GM18909 (cell line): ENCODE data around the gene HOXD9.

ENCODE experiments used
- ATAC-seq: cut with Tn5 transposase; IDR thresholded peaks from one replicate; pipeline ENCODE4 v1.9.1; 2021; ENCODE audit warnings: mild to moderate bottlenecking; ENCODE audit not compliant: unreplicated experiment, poor library complexity

Gene HOXD9

DNA sequence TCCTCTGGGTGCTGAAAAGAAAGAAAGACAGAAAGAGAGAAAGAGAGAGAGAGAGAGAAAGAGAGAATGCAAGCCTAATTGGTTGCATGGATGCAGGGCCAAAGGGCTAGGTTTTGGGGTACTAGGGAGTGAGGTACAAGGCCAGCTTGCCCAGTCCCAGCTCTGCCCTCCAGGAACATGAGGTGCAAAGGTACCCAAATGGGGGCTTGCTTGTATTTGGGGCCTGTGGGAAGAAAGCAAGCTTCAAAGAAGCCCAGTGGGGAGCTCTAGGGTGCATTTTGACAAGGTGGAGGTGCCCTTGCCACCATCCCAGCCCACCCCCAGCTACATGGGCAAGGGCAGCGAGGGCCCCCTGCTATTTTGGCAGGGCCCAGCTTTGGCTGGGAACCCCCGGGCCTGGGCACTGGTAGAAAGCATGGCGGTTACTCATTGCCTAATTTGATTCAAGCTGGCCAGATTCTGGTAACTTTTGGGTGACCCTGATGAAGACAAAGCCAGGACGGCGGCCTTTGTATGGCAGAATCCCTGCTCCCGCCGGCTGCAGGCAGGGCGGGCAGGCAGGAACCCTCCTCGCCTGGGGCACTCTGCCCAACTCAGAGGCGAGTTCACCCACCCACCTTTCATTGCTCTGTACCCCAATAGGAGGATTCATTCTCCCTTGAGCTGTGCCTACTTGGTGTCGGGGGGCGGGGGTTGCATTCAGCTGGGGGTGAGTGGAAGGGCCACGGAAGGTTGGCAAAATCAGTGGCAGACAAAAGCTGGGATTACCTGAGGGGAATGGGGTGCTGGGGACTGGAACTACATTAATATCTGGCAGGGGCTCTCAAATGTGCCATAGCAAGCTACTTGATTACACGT is 28.3 kb downstream of the HOXD9 start:
- no peak for ATAC-seq

GRCh38 chr2:176151442-176152287 is 29.1 kb downstream of the HOXD9 start, which contains the start of gene HOXD4:
TSS of gene HOXD4 (plus strand) at chr2:176151550. CDS start at chr2:176151634, 84 bp downstream.
- no peak for ATAC-seq

GRCh38 chr2:176152350-176153181 is 30.0 kb downstream of the HOXD9 start:
- ATAC-seq = no peak

DNA sequence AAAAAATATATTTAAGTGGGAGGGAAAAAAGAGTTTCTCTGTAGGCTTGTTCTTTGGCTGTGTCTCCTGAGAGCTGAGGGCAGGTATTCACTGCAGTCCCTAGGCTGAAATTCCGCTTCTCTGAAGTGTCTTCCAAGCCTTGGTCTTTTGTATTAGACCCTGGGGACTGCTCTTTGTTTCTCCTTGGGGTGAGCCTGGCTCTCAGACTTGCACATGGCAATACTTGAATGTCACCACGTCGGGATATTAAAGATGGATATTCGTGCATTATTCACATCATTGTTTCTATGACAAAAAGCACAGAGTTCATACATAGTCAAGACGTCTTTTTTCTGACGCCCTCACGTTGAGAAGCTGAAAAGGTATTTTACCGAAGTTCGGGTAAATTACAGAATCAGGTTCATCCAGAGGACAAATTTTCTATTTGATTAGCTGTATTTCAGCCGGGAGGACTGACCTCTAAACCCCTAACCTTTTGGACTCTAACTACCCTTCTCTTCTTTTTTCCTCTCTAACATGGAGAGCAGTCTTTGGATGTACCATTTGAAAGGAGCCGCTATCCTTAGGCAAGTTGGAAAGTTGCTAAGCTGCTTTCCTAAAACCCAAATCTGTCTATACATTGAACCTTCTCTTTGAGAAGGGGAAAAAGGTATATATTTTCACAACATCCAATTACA is 32.2 kb downstream of the HOXD9 start:
- ATAC-seq = no peak

- ATAC-seq = no peak
These were observed 33.0 kb downstream of the HOXD9 start for GRCh38 chr2:176155356-176156044.

- ATAC-seq = no peak
These were observed 33.8 kb downstream of the HOXD9 start for GRCh38 chr2:176156301-176156806.

DNA sequence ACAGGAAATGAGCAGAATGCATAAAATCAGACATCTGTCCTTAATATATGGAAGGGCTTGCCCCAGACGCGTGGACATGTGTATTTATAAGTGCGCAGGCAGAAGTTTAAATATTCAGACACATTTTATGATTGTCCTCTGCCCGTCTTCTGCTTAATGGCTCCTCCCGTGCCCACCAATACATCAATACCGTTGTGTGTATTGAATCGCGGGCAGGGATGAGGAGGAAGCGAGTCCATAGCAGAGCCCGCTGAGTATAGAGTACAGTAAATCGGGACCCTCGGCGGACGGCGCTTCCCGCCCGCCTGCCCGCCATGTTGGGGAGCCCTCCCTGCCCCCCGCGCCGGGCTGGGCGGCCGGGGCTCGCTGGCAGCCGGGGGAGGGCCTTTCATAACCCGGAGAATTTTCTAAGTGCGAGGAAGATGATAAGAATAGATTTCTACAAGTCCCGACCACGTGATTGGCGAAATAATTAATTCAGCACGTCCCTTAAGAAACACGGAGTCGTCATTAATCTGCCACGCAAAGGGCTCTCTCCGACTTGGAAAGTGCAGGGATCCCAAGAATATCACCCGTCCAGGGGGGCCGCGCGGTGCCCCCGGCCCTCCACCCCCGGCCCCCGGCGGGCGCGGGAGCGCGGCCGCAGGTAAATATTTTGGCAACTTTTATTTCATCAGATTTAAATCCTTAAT is 34.4 kb downstream of the HOXD9 start, which contains the start of gene HOXD3:
Gene HOXD3, plus strand, starts transcription at position 501 of the 692 bp plus-strand sequence. CDS start 11,808 bp downstream, outside the sequence.
- no peak for ATAC-seq

DNA sequence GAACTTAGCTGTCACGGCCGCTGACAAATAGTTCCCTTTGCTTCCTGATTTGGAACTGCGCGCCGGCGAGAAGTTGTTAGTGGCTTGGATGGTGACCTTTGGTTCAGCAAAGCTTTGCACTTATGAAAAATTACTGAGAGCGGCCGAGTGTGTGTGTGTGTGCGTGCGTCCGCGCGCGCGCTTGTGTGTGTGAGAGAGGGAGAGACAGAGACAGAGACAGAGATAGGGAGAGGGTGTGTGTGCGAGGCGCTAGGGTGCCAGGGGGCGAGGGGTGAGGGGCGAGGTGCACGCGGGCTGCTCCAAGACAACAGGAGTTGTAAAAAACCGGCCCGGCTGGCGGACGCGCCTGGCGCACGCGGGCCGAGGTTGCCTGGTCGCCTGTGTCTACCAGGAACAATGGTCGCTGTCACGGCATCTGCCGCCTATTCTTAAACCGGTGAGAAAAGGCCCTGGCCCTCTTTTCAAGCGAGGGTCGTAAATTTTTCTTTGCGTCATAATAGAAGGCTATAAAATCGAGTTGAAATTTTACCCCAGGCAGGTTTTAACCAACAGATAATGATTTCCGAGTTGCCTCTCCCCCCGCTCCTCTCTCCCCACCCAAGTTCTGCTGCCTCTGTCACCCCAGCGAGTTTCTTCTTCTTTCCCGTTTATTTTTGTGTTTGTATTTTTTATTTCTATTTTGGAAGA is 35.1 kb downstream of the HOXD9 start:
- no peak for ATAC-seq

DNA sequence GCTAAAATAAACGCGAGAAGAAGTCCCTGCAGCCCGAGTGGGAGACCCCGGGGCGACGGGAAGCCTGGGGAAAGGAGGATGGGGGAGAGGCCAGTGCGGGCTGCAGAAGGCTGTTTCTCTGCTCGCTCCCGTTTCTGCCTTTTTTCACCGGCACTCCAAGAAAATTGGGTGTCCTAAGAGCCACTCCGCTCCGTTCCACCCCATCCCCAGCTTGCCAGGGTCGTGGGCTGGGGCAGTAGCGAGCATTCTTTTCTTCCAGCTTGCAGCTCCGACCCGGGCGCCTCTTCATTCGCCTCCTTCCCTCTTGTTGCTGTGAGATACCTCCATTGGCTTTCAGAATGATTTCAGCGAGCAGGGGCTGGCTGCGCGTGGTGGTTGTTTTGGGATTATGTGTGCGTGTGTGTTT is 35.7 kb downstream of the HOXD9 start:
- no peak for ATAC-seq

DNA sequence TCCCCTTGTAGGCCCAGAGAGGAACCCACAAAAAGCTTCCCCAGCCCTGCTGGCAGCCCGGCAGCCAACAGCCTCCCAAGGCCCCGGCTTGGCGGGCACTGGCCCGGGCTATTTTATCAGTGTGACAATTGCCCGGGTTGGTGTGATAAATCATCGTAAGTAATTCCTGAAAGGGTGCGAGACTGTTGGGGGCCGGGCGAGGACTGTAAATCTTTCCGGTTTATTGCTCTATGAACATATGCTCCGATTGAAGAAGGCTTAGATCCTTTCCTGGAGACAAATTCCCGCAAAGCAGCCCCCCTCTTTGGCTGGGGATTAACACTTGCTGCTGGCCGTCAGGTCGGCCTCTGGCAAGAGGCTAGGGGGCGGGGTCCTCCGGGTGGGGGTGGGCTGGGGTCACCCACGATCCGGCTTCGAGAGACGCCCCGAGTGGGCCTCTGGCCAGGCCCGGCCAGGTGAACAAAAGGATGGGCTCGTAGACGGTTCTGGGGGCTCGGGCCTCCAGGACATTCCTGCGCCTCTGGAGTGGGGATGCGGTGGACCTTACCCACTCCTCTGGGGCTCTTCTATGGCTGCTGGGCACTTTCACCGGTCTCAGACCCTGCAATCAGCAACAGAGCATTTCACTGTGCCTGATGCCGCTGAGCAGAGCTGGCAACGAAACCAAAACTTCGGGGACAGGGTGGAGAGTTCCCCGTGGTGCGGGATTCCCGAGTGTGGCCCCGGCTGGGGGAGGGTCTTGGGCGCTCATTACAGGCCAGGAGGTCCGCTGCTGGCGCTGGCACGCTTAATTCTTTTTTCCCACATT is 36.5 kb downstream of the HOXD9 start:
- no peak for ATAC-seq

GRCh38 chr2:176159663-176160250 is 37.2 kb downstream of the HOXD9 start:
- ATAC-seq = no peak

GRCh38 chr2:176160251-176160985 is 37.9 kb downstream of the HOXD9 start:
- no peak for ATAC-seq

- ATAC-seq = no peak
These were observed 38.7 kb downstream of the HOXD9 start for GRCh38 chr2:176160986-176161824.

- no peak for ATAC-seq
These were observed 39.5 kb downstream of the HOXD9 start for GRCh38 chr2:176161825-176162626.
